ENCODE results near the gene DOCK4. TPM values are rescaled to one million over a fixed set of nuclear protein-coding genes. Genes with fewer than 3 reads are reported as not detected.

Gene DOCK4
- total RNA-seq, 3 donors from 2014 or later, result 31.7 to 43.3 (median 41.9) TPM

GRCh38 chr7:111718886-111719285 is 487.3 kb downstream of the DOCK4 start:
- no peak for TF ChIP-seq POLR2A (IDR thresholded peaks at IDR 0.05)
- peaks cover 0 to 12% of the 10 kb centered on the region in 2 donors for H3K9me3 ChIP-seq
- H3K27ac ChIP-seq, result no peak overlapping the region
- intact Hi-C loops (cut with DNase I; ENCODE audit: low total_unique reads), result no loop called here
- H3K27me3 ChIP-seq, result no peaks in the 10 kb centered on the region
- no peak overlapping the region for H3K4me3 ChIP-seq
- H3K4me1 ChIP-seq, result no peaks in the 10 kb centered on the region
- no peaks in the 10 kb centered on the region for H3K36me3 ChIP-seq
- no peak for DNase-seq (ENCODE audit: low spot score in 2 of 2)

GRCh38 chr7:111711426-111712065 is 494.7 kb downstream of the DOCK4 start:
- intact Hi-C loops (cut with DNase I; ENCODE audit: low total_unique reads), result no loop called here
- DNase-seq (ENCODE audit: low spot score in 2 of 2), result no peak
- TF ChIP-seq CTCF (IDR thresholded peaks at IDR 0.05) (no peak), POLR2AphosphoS5 (IDR thresholded peaks at IDR 0.05) (no peak), POLR2A (IDR thresholded peaks at IDR 0.05) (no peak)

GRCh38 chr7:111710839-111711380 is 495.3 kb downstream of the DOCK4 start:
- TF ChIP-seq CTCF (IDR thresholded peaks at IDR 0.05) (no peak), POLR2A (IDR thresholded peaks at IDR 0.05) (no peak), POLR2AphosphoS5 (IDR thresholded peaks at IDR 0.05) (no peak)
- no peak for DNase-seq (ENCODE audit: low spot score in 2 of 2)
- Histone ChIP-seq H3K27ac (no peak overlapping the region), H3K27me3 (no peaks in the 10 kb centered on the region), H3K36me3 (no peaks in the 10 kb centered on the region), H3K4me1 (no peaks in the 10 kb centered on the region), H3K9me3 (peaks cover 0 to 4% of the 10 kb centered on the region in 2 donors), H3K4me3 (no peak overlapping the region)
- intact Hi-C loops (cut with DNase I; ENCODE audit: low total_unique reads), result no loop called here

More at GRCh38 chr7:111711426-111712065, 494.7 kb downstream of the DOCK4 start:
- H3K4me1 ChIP-seq, result no peaks in the 10 kb centered on the region
- no peak overlapping the region for H3K4me3 ChIP-seq
- H3K36me3 ChIP-seq, result no peaks in the 10 kb centered on the region
- H3K27me3 ChIP-seq, result no peaks in the 10 kb centered on the region
- no peaks in the 10 kb centered on the region for H3K9me3 ChIP-seq
- H3K27ac ChIP-seq, result no peak overlapping the region

GRCh38 chr7:111708072-111708471 is 498.1 kb downstream of the DOCK4 start:
- H3K4me3 ChIP-seq, result no peak overlapping the region
- intact Hi-C loops (cut with DNase I; ENCODE audit: low total_unique reads), result no loop called here
- no peak overlapping the region for H3K27ac ChIP-seq
- H3K27me3 ChIP-seq, result no peaks in the 10 kb centered on the region
- peaks cover 0 to 10% of the 10 kb centered on the region in 2 donors for H3K9me3 ChIP-seq
- no peak for DNase-seq (ENCODE audit: low spot score in 2 of 2)
- no peaks in the 10 kb centered on the region for H3K36me3 ChIP-seq
- TF ChIP-seq POLR2A (IDR thresholded peaks at IDR 0.05) (no peak), POLR2AphosphoS5 (IDR thresholded peaks at IDR 0.05) (no peak), CTCF (IDR thresholded peaks at IDR 0.05) (no peak)
- H3K4me1 ChIP-seq, result no peaks in the 10 kb centered on the region

- H3K27me3 ChIP-seq, result no peaks in the 10 kb centered on the region
- H3K36me3 ChIP-seq, result no peaks in the 10 kb centered on the region
- intact Hi-C loops (cut with DNase I; ENCODE audit: low total_unique reads), result no loop called here
- no peaks in the 10 kb centered on the region for H3K4me1 ChIP-seq
- no peak for DNase-seq (ENCODE audit: low spot score in 2 of 2)
- H3K4me3 ChIP-seq, result no peak overlapping the region
- no peak overlapping the region for H3K27ac ChIP-seq
- TF ChIP-seq CTCF (IDR thresholded peaks at IDR 0.05), result no peak
- peaks cover 0 to 10% of the 10 kb centered on the region in 2 donors for H3K9me3 ChIP-seq
Observed at GRCh38 chr7:111705807-111706206, 500.4 kb downstream of the DOCK4 start.
